ENCODE results near the gene BCL2L2. TPM values are rescaled to one million over a fixed set of nuclear protein-coding genes. Genes with fewer than 3 reads are reported as not detected.

BCL2L2 gene
- total and polyA plus RNA-seq, 4 donors, result 4.7 to 28.0 (median 12.7) TPM

DNA sequence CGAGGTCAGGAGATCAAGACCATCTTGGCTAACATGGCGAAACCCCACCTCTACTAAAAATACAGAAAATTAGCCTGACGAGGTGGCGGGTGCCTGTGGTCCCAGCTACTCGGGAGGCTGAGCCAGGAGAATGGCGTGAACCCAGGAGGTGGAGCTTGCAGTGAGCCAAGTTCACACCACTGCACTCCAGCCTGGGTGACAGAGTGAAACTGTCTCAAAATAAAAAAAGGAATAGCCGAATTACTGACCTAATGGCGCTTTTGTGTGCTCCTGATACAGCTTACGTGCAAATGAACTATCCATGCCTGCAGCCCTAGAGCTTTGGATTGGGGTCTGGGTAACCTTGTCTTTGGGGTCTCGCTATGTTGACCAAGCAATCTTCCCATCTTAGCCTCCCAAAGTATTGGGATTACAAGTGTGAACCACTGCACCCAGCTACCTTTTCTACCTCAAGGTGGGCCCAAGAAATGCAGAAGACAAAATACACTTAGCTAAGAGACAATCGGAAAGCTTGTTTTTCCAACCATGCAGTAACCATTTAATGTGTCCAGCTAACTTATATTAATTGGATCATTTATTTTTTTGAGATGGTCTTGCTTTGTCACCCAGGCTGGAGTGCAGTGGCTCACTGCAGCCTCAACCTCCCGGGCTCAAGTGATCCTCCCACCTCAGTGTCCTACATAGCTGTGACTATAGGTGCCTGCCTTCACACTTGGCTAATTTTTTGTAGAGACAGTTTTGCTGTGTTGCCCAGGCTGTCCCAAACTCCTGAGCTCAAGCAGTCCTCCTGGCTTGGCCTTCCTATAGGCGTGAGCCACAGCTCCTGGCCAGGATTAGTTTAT is 20.1 kb downstream of the BCL2L2 start (continued):
- TF ChIP-seq TAF1 (conservative IDR thresholded peaks at IDR 0.05) (no peak), HNF4A (conservative IDR thresholded peaks at IDR 0.05) (no peak), JUND (IDR thresholded peaks at IDR 0.05) (no peak)

DNA sequence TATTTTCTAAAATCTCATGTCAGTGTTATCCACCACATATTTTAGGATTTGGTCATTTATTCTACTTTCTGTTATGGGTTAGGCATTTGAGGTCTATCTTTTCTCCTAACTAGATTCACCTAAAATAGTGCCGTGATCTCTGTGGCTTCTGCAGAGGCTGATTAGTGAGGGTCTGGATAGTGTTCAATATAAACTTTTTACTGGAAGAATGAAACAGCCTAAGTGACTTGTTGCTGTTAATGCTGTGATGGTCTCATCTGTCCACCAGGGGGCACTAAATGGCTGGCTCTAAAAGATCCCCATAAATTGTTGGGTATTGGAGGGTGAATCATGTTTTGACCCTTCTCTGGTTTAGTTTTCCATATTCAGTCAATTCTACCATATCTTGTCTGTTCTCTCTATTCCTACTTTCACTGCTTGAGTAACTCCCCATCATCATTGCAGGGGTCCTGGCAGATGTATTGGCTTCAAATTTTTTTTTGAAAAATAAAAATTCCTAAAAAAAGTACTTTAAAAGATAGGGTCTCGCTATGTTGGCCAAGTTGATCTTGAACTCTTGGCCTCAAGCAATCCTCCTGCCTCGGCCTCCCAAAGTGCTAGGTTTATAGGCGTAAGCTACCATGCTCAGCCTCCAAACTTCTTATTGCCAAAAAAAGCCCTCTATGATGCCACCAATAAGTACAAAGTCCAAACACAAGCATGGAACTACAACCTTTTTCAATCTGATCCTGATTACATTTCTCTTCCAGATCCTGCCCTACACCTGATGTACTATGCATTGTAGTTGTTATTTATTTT is 21.5 kb downstream of the BCL2L2 start:
- Histone ChIP-seq H3K27me3 (ENCODE audit: control insufficient read depth in 4 of 4, insufficient read depth in 4 of 4, low read length in 3 of 4) (no peaks in the 10 kb centered on the region), H3K4me3 (ENCODE audit: low read depth in 1 of 3, low read length in 3 of 3) (no peak overlapping the region), H3K4me1 (ENCODE audit: control insufficient read depth in 4 of 4, insufficient read depth in 4 of 4, low read length in 3 of 4) (peaks cover 0 to 10% (median 4%) of the 10 kb centered on the region in 4 donors), H3K27ac (ENCODE audit: low read depth in 1 of 2, low read length in 2 of 2) (no peak overlapping the region), H3K9ac (ENCODE audit: low read depth in 1 of 2, low read length in 2 of 2) (no peak overlapping the region), H3K36me3 (ENCODE audit: control insufficient read depth in 4 of 4, insufficient read depth in 3 of 4, low read depth in 1 of 4, low read length in 3 of 4) (peaks cover 8 to 21% (median 19%) of the 10 kb centered on the region in 4 donors), H3K9me3 (ENCODE audit: control insufficient read depth in 4 of 4, low read length in 3 of 4) (no peaks in the 10 kb centered on the region)
- TF ChIP-seq RXRA (IDR thresholded peaks at IDR 0.05) (no peak), HNF4G (IDR thresholded peaks at IDR 0.05) (peak; percentile 59), HNF4A (conservative IDR thresholded peaks at IDR 0.05) (peak; percentile 69 to 81), NR2F2 (IDR thresholded peaks at IDR 0.05) (no peak), TAF1 (conservative IDR thresholded peaks at IDR 0.05) (no peak), YY1 (IDR thresholded peaks at IDR 0.05) (peak; percentile 23), RAD21 (IDR thresholded peaks at IDR 0.05) (peak; percentile 89 to 91), GABPA (IDR thresholded peaks at IDR 0.05 in 1 of 2, conservative IDR thresholded peaks at IDR 0.05 in 1 of 2) (no peak), FOXA2 (IDR thresholded peaks at IDR 0.05) (no peak), JUND (IDR thresholded peaks at IDR 0.05) (peak in 1 of 2 donors; percentile 17), SP1 (IDR thresholded peaks at IDR 0.05) (no peak), EGR1 (IDR thresholded peaks at IDR 0.05; ENCODE audit: low read depth in 2 of 2) (no peak), FOXA1 (IDR thresholded peaks at IDR 0.05) (no peak)
- TF ChIP-seq, protein P1, sequence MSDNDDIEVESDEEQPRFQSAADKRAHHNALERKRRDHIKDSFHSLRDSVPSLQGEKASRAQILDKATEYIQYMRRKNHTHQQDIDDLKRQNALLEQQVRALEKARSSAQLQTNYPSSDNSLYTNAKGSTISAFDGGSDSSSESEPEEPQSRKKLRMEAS (IDR thresholded peaks at IDR 0.05), result no peak
- TF ChIP-seq, protein P2, sequence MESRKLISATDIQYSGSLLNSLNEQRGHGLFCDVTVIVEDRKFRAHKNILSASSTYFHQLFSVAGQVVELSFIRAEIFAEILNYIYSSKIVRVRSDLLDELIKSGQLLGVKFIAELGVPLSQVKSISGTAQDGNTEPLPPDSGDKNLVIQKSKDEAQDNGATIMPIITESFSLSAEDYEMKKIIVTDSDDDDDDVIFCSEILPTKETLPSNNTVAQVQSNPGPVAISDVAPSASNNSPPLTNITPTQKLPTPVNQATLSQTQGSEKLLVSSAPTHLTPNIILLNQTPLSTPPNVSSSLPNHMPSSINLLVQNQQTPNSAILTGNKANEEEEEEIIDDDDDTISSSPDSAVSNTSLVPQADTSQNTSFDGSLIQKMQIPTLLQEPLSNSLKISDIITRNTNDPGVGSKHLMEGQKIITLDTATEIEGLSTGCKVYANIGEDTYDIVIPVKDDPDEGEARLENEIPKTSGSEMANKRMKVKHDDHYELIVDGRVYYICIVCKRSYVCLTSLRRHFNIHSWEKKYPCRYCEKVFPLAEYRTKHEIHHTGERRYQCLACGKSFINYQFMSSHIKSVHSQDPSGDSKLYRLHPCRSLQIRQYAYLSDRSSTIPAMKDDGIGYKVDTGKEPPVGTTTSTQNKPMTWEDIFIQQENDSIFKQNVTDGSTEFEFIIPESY (IDR thresholded peaks at IDR 0.05), result no peak
- TF ChIP-seq, protein P3, sequence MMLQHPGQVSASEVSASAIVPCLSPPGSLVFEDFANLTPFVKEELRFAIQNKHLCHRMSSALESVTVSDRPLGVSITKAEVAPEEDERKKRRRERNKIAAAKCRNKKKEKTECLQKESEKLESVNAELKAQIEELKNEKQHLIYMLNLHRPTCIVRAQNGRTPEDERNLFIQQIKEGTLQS (IDR thresholded peaks at IDR 0.05), result peak; percentile 26
- TF ChIP-seq, protein P4, sequence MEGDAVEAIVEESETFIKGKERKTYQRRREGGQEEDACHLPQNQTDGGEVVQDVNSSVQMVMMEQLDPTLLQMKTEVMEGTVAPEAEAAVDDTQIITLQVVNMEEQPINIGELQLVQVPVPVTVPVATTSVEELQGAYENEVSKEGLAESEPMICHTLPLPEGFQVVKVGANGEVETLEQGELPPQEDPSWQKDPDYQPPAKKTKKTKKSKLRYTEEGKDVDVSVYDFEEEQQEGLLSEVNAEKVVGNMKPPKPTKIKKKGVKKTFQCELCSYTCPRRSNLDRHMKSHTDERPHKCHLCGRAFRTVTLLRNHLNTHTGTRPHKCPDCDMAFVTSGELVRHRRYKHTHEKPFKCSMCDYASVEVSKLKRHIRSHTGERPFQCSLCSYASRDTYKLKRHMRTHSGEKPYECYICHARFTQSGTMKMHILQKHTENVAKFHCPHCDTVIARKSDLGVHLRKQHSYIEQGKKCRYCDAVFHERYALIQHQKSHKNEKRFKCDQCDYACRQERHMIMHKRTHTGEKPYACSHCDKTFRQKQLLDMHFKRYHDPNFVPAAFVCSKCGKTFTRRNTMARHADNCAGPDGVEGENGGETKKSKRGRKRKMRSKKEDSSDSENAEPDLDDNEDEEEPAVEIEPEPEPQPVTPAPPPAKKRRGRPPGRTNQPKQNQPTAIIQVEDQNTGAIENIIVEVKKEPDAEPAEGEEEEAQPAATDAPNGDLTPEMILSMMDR (IDR thresholded peaks at IDR 0.05; ENCODE audit: low read depth, low read length, missing input control), result peak; percentile 90
- TF ChIP-seq, protein P5, sequence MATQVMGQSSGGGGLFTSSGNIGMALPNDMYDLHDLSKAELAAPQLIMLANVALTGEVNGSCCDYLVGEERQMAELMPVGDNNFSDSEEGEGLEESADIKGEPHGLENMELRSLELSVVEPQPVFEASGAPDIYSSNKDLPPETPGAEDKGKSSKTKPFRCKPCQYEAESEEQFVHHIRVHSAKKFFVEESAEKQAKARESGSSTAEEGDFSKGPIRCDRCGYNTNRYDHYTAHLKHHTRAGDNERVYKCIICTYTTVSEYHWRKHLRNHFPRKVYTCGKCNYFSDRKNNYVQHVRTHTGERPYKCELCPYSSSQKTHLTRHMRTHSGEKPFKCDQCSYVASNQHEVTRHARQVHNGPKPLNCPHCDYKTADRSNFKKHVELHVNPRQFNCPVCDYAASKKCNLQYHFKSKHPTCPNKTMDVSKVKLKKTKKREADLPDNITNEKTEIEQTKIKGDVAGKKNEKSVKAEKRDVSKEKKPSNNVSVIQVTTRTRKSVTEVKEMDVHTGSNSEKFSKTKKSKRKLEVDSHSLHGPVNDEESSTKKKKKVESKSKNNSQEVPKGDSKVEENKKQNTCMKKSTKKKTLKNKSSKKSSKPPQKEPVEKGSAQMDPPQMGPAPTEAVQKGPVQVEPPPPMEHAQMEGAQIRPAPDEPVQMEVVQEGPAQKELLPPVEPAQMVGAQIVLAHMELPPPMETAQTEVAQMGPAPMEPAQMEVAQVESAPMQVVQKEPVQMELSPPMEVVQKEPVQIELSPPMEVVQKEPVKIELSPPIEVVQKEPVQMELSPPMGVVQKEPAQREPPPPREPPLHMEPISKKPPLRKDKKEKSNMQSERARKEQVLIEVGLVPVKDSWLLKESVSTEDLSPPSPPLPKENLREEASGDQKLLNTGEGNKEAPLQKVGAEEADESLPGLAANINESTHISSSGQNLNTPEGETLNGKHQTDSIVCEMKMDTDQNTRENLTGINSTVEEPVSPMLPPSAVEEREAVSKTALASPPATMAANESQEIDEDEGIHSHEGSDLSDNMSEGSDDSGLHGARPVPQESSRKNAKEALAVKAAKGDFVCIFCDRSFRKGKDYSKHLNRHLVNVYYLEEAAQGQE (IDR thresholded peaks at IDR 0.05), result no peak
- WGBS, result 36% methylated on average over 4 of the region's 4 CpGs
- peak; percentile 63 for DNase-seq (ENCODE audit: low spot score)
